Activated T-helper 2 cell treated with anti-CD3 and anti-CD28 coated beads, Interferon-gamma antibody, Interleukin-2, Interleukin-4, amounts not matched to agents 10 μg/mL and 5 μg/mL and 100 μg/mL, durations not matched to agents 14 hours and 24 hours and 36 hours (primary cell): ENCODE results near the gene TMCO4. TPM values are rescaled to one million over a fixed set of nuclear protein-coding genes. Genes with fewer than 3 reads are reported as not detected.

Source experiments
- DNase-seq: peaks from one replicate; pipeline ENCODE4 v3.0.0; 2021; ENCODE audit warnings: low spot score
- H3K27ac Mint-ChIP-seq: one replicate; pipeline ENCODE4 v1.8.0; 2021; ENCODE audit warnings: mixed read lengths
- H3K27me3 Mint-ChIP-seq: one replicate; pipeline ENCODE4 v1.8.0; 2021; ENCODE audit warnings: low read depth, mixed read lengths
- H3K36me3 Mint-ChIP-seq: one replicate; pipeline ENCODE4 v1.8.0; 2021; ENCODE audit warnings: low read depth, mixed read lengths
- H3K4me1 Mint-ChIP-seq: one replicate; pipeline ENCODE4 v1.8.0; 2021; ENCODE audit warnings: low read depth, mixed read lengths
- H3K4me3 Mint-ChIP-seq: one replicate; pipeline ENCODE4 v1.8.0; 2021; ENCODE audit warnings: low read depth, mild to moderate bottlenecking, moderate library complexity, mixed read lengths
- H3K9me3 Mint-ChIP-seq: one replicate; pipeline ENCODE4 v1.8.0; 2021; ENCODE audit warnings: mixed read lengths
- intact Hi-C: fragments of 100-400 bp; cut with micrococcal nuclease; formaldehyde crosslinking; loops from one replicate; pipeline ENCODE4 v1.15.1; 2023
- total RNA-seq: library from RNA; stranded (reverse); gene quantifications from 2 replicates; pipeline ENCODE4 v1.2.3, GENCODE V29; 2022

The TMCO4 gene
- total RNA-seq, 1 donor from 2014 or later: 12.9 TPM

- Mint-ChIP-seq H3K4me3 (no peak overlapping the region), H3K27me3 (no peaks in the 10 kb centered on the region), H3K27ac (no peak overlapping the region), H3K9me3 (no peaks in the 10 kb centered on the region), H3K36me3 (peaks cover 14% of the 10 kb centered on the region), H3K4me1 (peaks cover 10% of the 10 kb centered on the region)
- DNase-seq: no peak
- intact Hi-C loops: no loop called here
These were observed 12.7 kb downstream of the TMCO4 start for GRCh38 chr1:19786988-19787423.

GRCh38 chr1:19785660-19786059 is 14.1 kb downstream of the TMCO4 start:
- Mint-ChIP-seq H3K4me3 (no peak overlapping the region), H3K36me3 (peaks cover 9% of the 10 kb centered on the region), H3K27ac (no peak overlapping the region), H3K27me3 (no peaks in the 10 kb centered on the region), H3K4me1 (peaks cover 8% of the 10 kb centered on the region), H3K9me3 (no peaks in the 10 kb centered on the region)
- no peak for DNase-seq
- intact Hi-C loops: no loop called here

GRCh38 chr1:19780267-19780877 is 19.3 kb downstream of the TMCO4 start:
- H3K27ac Mint-ChIP-seq: no peak overlapping the region
- peaks cover 19% of the 10 kb centered on the region for H3K36me3 Mint-ChIP-seq
- H3K4me3 Mint-ChIP-seq: no peak overlapping the region
- no peaks in the 10 kb centered on the region for H3K27me3 Mint-ChIP-seq
- DNase-seq: no peak
- no peaks in the 10 kb centered on the region for H3K4me1 Mint-ChIP-seq
- H3K9me3 Mint-ChIP-seq: no peaks in the 10 kb centered on the region
- intact Hi-C loops: no loop called here

GRCh38 chr1:19776933-19777332 is 22.8 kb downstream of the TMCO4 start:
- H3K27ac Mint-ChIP-seq: no peak overlapping the region
- no peaks in the 10 kb centered on the region for H3K9me3 Mint-ChIP-seq
- no peak overlapping the region for H3K4me3 Mint-ChIP-seq
- no peak for DNase-seq
- no peaks in the 10 kb centered on the region for H3K27me3 Mint-ChIP-seq
- no peaks in the 10 kb centered on the region for H3K4me1 Mint-ChIP-seq
- H3K36me3 Mint-ChIP-seq: peaks cover 17% of the 10 kb centered on the region
- intact Hi-C loops: no loop called here

GRCh38 chr1:19776287-19776686 is 23.4 kb downstream of the TMCO4 start:
- intact Hi-C loops: no loop called here
- Mint-ChIP-seq H3K4me3 (no peak overlapping the region), H3K4me1 (no peaks in the 10 kb centered on the region), H3K27ac (no peak overlapping the region), H3K9me3 (no peaks in the 10 kb centered on the region), H3K27me3 (no peaks in the 10 kb centered on the region), H3K36me3 (peaks cover 17% of the 10 kb centered on the region)
- DNase-seq: no peak

GRCh38 chr1:19775831-19776230 is 23.9 kb downstream of the TMCO4 start:
- peaks cover 16% of the 10 kb centered on the region for H3K36me3 Mint-ChIP-seq

GRCh38 chr1:19775317-19775716 is 24.4 kb downstream of the TMCO4 start:
- no peaks in the 10 kb centered on the region for H3K27me3 Mint-ChIP-seq
- intact Hi-C loops: no loop called here

More at GRCh38 chr1:19775831-19776230, 23.9 kb downstream of the TMCO4 start:
- Mint-ChIP-seq H3K9me3 (no peaks in the 10 kb centered on the region), H3K4me3 (no peak overlapping the region), H3K27ac (no peak overlapping the region), H3K27me3 (no peaks in the 10 kb centered on the region), H3K4me1 (no peaks in the 10 kb centered on the region)
- DNase-seq: no peak
- intact Hi-C loops: no loop called here

GRCh38 chr1:19774180-19774785 is 25.4 kb downstream of the TMCO4 start:
- Mint-ChIP-seq H3K27ac (no peak overlapping the region), H3K4me1 (no peaks in the 10 kb centered on the region), H3K9me3 (no peaks in the 10 kb centered on the region), H3K36me3 (peaks cover 9% of the 10 kb centered on the region), H3K4me3 (no peak overlapping the region), H3K27me3 (no peaks in the 10 kb centered on the region)
- no peak for DNase-seq
- intact Hi-C loops: no loop called here

More at GRCh38 chr1:19775317-19775716, 24.4 kb downstream of the TMCO4 start:
- H3K4me1 Mint-ChIP-seq: no peaks in the 10 kb centered on the region
- H3K27ac Mint-ChIP-seq: no peak overlapping the region
- no peak for DNase-seq
- no peak overlapping the region for H3K4me3 Mint-ChIP-seq
- peaks cover 13% of the 10 kb centered on the region for H3K36me3 Mint-ChIP-seq
- no peaks in the 10 kb centered on the region for H3K9me3 Mint-ChIP-seq

GRCh38 chr1:19773485-19773884 is 26.2 kb downstream of the TMCO4 start:
- Mint-ChIP-seq H3K27ac (no peak overlapping the region), H3K36me3 (peaks cover 5% of the 10 kb centered on the region), H3K9me3 (no peaks in the 10 kb centered on the region), H3K4me1 (no peaks in the 10 kb centered on the region), H3K4me3 (no peak overlapping the region), H3K27me3 (no peaks in the 10 kb centered on the region)
- no peak for DNase-seq
- intact Hi-C loops: no loop called here

GRCh38 chr1:19772053-19772452 is 27.7 kb downstream of the TMCO4 start:
- Mint-ChIP-seq H3K27ac (no peak overlapping the region), H3K27me3 (no peaks in the 10 kb centered on the region), H3K4me3 (no peak overlapping the region), H3K9me3 (no peaks in the 10 kb centered on the region), H3K36me3 (no peaks in the 10 kb centered on the region), H3K4me1 (no peaks in the 10 kb centered on the region)
- intact Hi-C loops: no loop called here
- no peak for DNase-seq

GRCh38 chr1:19771350-19771749 is 28.4 kb downstream of the TMCO4 start:
- peaks cover 2% of the 10 kb centered on the region for H3K4me1 Mint-ChIP-seq
- intact Hi-C loops: no loop called here
- H3K27me3 Mint-ChIP-seq: no peaks in the 10 kb centered on the region
- no peak for DNase-seq
- no peak overlapping the region for H3K27ac Mint-ChIP-seq
- no peaks in the 10 kb centered on the region for H3K36me3 Mint-ChIP-seq
- H3K9me3 Mint-ChIP-seq: no peaks in the 10 kb centered on the region
- no peak overlapping the region for H3K4me3 Mint-ChIP-seq

- Mint-ChIP-seq H3K9me3 (no peaks in the 10 kb centered on the region), H3K4me3 (no peak overlapping the region), H3K27ac (no peak overlapping the region), H3K36me3 (no peaks in the 10 kb centered on the region), H3K27me3 (no peaks in the 10 kb centered on the region), H3K4me1 (peaks cover 9% of the 10 kb centered on the region)
- DNase-seq: no peak
- intact Hi-C loops: no loop called here
These were observed 29.1 kb downstream of the TMCO4 start for GRCh38 chr1:19770436-19771190.
